ENCODE data around the gene P3H4. TPM values are rescaled to one million over a fixed set of nuclear protein-coding genes. Genes with fewer than 3 reads are reported as not detected.

Gene P3H4
- total RNA-seq, 4 donors from 2014 or later = 8.3 to 20.9 (median 19.1) TPM

- Histone ChIP-seq H3K27ac (no peak overlapping the region), H3K27me3 (peaks cover 6% of the 10 kb centered on the region), H3K36me3 (peaks cover 0 to 72% of the 10 kb centered on the region in 2 donors), H3K4me3 (no peak overlapping the region), H3K4me1 (peaks cover 0 to 26% (median 12%) of the 10 kb centered on the region in 3 donors), H3K9me3 (no peaks in the 10 kb centered on the region)
- no CpG with 5 or more reads among the region's 16 CpGs for WGBS, 2 donors (ENCODE audit: low coverage in 1 of 2)
- ATAC-seq = no peak
- no peak for TF ChIP-seq POLR2AphosphoS5 (IDR thresholded peaks at IDR 0.05)
- no peak for TF ChIP-seq CTCF (IDR thresholded peaks at IDR 0.05)
- no peak for TF ChIP-seq EP300 (IDR thresholded peaks at IDR 0.05)
- TF ChIP-seq POLR2A (IDR thresholded peaks at IDR 0.05) = no peak
Measured at GRCh38 chr17:41769346-41769862, 42.3 kb downstream of the P3H4 start.

- H3K36me3 ChIP-seq = peaks cover 0 to 78% of the 10 kb centered on the region in 2 donors
- no peak overlapping the region for H3K4me3 ChIP-seq
- peaks cover 5% of the 10 kb centered on the region for H3K27me3 ChIP-seq
- no peak overlapping the region for H3K27ac ChIP-seq
- peaks cover 0 to 20% (median 10%) of the 10 kb centered on the region in 3 donors for H3K4me1 ChIP-seq
- H3K9me3 ChIP-seq = no peaks in the 10 kb centered on the region
- WGBS, 2 donors (ENCODE audit: low coverage in 1 of 2) = 81 to 87% methylated on average over 3 to 4 of the region's 23 CpGs
- ATAC-seq = peak; percentile 10
- TF ChIP-seq EP300 (IDR thresholded peaks at IDR 0.05) (no peak), POLR2A (IDR thresholded peaks at IDR 0.05) (no peak)
Measured at GRCh38 chr17:41768682-41769288, 43.0 kb downstream of the P3H4 start.

- peaks cover 0 to 91% of the 10 kb centered on the region in 2 donors for H3K36me3 ChIP-seq
- TF ChIP-seq POLR2A (IDR thresholded peaks at IDR 0.05) = no peak
- TF ChIP-seq EP300 (IDR thresholded peaks at IDR 0.05) = no peak
- TF ChIP-seq POLR2AphosphoS5 (IDR thresholded peaks at IDR 0.05) = no peak
- TF ChIP-seq CTCF (IDR thresholded peaks at IDR 0.05) = no peak
- 74 to 90% methylated on average over 3 of the region's 18 CpGs for WGBS, 2 donors (ENCODE audit: low coverage in 1 of 2)
Measured at GRCh38 chr17:41767324-41768042, 44.3 kb downstream of the P3H4 start.

GRCh38 chr17:41766135-41766534 lies 45.6 kb downstream of the P3H4 start:
- no peak for ATAC-seq
- H3K9me3 ChIP-seq = no peaks in the 10 kb centered on the region
- TF ChIP-seq EP300 (IDR thresholded peaks at IDR 0.05) (no peak), POLR2A (IDR thresholded peaks at IDR 0.05) (no peak), CTCF (IDR thresholded peaks at IDR 0.05) (no peak), POLR2AphosphoS5 (IDR thresholded peaks at IDR 0.05) (no peak)
- H3K27me3 ChIP-seq = no peaks in the 10 kb centered on the region
- peaks cover 0 to 99% of the 10 kb centered on the region in 2 donors for H3K36me3 ChIP-seq
- H3K27ac ChIP-seq = no peak overlapping the region
- no peak overlapping the region for H3K4me3 ChIP-seq
- H3K4me1 ChIP-seq = no peaks in the 10 kb centered on the region

More at GRCh38 chr17:41767324-41768042, 44.3 kb downstream of the P3H4 start:
- Histone ChIP-seq H3K27ac (no peak overlapping the region), H3K9me3 (no peaks in the 10 kb centered on the region), H3K27me3 (peaks cover 5% of the 10 kb centered on the region), H3K4me1 (peaks cover 0 to 7% (median 0%) of the 10 kb centered on the region in 3 donors), H3K4me3 (no peak overlapping the region)
- ATAC-seq = no peak

GRCh38 chr17:41763327-41763726 lies 48.4 kb downstream of the P3H4 start:
- no peak for TF ChIP-seq POLR2AphosphoS5 (IDR thresholded peaks at IDR 0.05)
- no peak for TF ChIP-seq CTCF (IDR thresholded peaks at IDR 0.05)
- TF ChIP-seq EP300 (IDR thresholded peaks at IDR 0.05) = no peak
- TF ChIP-seq POLR2A (IDR thresholded peaks at IDR 0.05) = no peak
- Histone ChIP-seq H3K27ac (no peak overlapping the region), H3K9me3 (no peaks in the 10 kb centered on the region), H3K36me3 (peaks cover 0 to 96% of the 10 kb centered on the region in 2 donors), H3K4me1 (no peaks in the 10 kb centered on the region), H3K27me3 (no peaks in the 10 kb centered on the region), H3K4me3 (no peak overlapping the region)
- 100% methylated on average over 1 of the region's 8 CpGs; no CpG with 5 or more reads in 1 of the 2 donors for WGBS, 2 donors (ENCODE audit: low coverage in 1 of 2)
- ATAC-seq = no peak
